GM06990 (cell line): ENCODE measurements around the gene ZNF2.

ENCODE experiments used
- DNase-seq: peaks from one replicate; pipeline ENCODE4 v3.0.0-alpha.2; 2011; ENCODE audit not compliant: insufficient read length; ENCODE audit errors: extremely low read depth
- H3K27me3 ChIP-seq: replicated peaks from 2 replicates; pipeline ENCODE4 v1.6.0; 2011; ENCODE audit warnings: low read length; ENCODE audit not compliant: control insufficient read depth, insufficient read depth
- H3K36me3 ChIP-seq: 2 replicates; pipeline ENCODE4 v1.5.1; 2011; ENCODE audit warnings: low read length; ENCODE audit not compliant: control insufficient read depth, insufficient read depth
- H3K4me3 ChIP-seq: replicated peaks from 2 replicates; pipeline ENCODE4 v1.5.1; 2011; ENCODE audit warnings: low read depth, mild to moderate bottlenecking, control low read depth, low read length
- TF ChIP-seq, protein P1 (sequence below): IDR thresholded peaks from 2 replicates; pipeline ENCODE4 v1.5.1; 2011; ENCODE audit warnings: low read length, control low read depth, mild to moderate bottlenecking, inconsistent platforms; ENCODE audit not compliant: insufficient read depth, poor library complexity, severe bottlenecking

The ZNF2 gene

DNA sequence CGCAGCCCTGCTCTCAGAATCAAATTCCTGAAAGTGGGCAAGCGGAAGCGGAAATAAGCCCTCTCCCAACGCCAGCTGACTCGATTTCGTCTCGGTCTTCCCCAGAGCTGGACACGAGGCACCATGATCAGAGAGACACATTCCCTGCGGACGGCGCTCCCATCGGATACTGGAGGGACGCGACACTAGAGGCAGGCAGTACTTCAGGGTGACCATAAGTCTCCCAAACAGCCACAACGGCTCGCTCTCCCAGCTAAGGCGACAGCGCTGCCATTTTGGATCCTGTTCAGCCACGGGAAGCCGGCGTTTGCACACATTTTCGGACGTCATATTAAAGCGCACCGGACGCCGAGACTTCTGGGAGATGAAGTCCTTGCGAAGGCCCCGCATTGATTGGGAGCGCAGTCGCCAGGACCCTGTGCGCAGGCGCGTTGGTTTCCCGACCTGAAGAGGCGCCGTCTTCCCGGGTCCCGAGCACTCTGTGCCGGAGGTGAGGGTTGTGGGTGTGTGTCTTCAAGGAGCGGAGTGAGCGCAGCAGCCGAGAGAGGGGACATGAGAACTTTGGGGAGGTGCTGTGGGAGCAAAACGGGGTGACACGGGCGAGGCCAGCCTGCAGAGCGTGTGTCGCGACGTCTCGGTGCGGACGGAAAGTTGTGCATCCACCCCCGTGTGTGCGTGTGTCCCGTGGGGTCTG, at the start of gene ZNF2:
Gene ZNF2 (plus strand): TSS at position 439 of the 694 bp plus-strand sequence. CDS start 10,418 bp downstream, outside the sequence.
- DNase-seq: peak; percentile 94
- Histone ChIP-seq H3K36me3 (no peaks in the 10 kb centered on the region), H3K27me3 (no peaks in the 10 kb centered on the region), H3K4me3 (peak within 1 kb of the TSS; percentile 98)
- TF ChIP-seq, protein P1, sequence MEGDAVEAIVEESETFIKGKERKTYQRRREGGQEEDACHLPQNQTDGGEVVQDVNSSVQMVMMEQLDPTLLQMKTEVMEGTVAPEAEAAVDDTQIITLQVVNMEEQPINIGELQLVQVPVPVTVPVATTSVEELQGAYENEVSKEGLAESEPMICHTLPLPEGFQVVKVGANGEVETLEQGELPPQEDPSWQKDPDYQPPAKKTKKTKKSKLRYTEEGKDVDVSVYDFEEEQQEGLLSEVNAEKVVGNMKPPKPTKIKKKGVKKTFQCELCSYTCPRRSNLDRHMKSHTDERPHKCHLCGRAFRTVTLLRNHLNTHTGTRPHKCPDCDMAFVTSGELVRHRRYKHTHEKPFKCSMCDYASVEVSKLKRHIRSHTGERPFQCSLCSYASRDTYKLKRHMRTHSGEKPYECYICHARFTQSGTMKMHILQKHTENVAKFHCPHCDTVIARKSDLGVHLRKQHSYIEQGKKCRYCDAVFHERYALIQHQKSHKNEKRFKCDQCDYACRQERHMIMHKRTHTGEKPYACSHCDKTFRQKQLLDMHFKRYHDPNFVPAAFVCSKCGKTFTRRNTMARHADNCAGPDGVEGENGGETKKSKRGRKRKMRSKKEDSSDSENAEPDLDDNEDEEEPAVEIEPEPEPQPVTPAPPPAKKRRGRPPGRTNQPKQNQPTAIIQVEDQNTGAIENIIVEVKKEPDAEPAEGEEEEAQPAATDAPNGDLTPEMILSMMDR: no peak

DNA sequence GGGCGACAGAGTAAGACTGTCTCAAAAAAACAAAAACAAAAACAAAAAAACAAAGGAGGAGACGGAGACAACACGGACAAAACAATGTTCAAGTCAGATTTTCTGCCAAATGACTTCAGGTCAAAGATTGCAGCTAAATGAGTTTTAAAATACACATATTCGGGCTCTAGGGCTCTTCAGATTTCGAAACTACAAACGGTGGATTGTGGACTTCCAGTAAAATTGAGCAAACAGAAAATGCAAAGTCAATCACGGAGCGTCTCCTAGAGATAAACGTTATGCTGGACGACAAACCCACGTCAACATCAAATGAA, 44.6 kb upstream of the ZNF2 start:
- H3K4me3 ChIP-seq: peak overlapping the region; percentile 97
- DNase-seq: no peak
- TF ChIP-seq, protein P1: no peak
- H3K27me3 ChIP-seq: no peaks in the 10 kb centered on the region
- H3K36me3 ChIP-seq: no peaks in the 10 kb centered on the region

DNA sequence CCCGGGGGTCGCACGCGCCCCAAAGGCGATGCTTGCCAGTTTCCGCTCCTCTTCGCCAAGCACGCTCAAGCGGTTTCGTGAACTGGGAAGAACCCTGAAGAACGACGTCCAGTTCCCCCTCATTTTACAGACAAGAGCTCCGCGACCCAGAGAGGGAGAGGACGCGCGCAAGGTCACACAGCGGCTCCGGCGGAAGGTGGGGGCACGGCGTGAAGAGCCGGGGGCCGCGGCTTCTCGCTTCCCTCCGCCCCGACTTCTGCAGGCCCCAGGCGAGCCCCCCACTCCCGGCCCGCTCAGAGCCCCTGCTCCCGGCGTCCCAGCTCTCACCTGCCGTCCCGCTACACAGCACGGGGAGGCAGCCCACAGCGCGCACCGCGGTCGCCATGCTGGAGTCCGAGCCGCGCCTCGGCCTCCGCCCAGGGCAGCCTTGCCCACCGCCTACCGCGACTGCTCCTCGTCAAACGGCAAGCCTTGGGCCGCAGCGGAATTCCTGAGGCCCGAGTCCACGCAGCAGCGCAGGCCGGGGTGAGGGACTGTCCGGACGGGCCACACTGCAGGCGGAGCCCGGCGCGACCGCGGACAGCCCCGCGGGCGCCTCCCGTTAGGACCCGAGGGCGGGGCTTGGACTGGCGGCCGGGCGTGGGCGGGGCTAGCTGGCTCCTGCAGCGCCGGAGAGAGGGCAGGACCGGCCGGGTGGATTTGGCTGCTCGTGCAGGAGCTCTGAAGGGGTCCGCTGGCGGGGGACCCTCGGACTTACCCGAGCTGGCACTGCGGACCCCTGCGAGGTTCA, 44.0 kb upstream of the ZNF2 start, which contains the start of gene MRPS5:
Gene MRPS5 (minus strand): TSS at position 402 of the 790 bp plus-strand sequence. CDS start 17 bp downstream, at position 385.
- Histone ChIP-seq H3K36me3 (no peaks in the 10 kb centered on the region), H3K27me3 (no peaks in the 10 kb centered on the region), H3K4me3 (peak within 1 kb of the TSS; percentile 97)
- DNase-seq: peak; percentile 87
- TF ChIP-seq, protein P1: no peak

DNA sequence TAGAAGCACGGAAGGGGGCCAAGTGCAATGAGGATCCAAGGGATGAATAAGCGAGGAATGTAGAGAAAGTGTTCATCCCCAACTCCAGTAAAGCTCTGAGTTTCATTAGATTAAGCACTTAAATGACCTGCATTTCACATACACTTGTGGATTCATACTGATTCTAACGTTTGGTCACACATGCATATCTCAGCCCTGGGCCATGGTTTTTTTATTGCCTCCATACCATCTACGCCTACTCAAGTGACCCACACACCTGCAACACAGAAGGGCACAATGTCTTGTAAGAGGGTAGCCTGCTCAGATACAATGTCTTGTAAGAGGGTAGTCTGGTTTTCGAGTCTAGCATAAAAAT, 43.4 kb upstream of the ZNF2 start:
- TF ChIP-seq, protein P1: no peak
- H3K4me3 ChIP-seq: peak overlapping the region; percentile 97
- H3K27me3 ChIP-seq: no peaks in the 10 kb centered on the region
- no peaks in the 10 kb centered on the region for H3K36me3 ChIP-seq
- DNase-seq: no peak

DNA sequence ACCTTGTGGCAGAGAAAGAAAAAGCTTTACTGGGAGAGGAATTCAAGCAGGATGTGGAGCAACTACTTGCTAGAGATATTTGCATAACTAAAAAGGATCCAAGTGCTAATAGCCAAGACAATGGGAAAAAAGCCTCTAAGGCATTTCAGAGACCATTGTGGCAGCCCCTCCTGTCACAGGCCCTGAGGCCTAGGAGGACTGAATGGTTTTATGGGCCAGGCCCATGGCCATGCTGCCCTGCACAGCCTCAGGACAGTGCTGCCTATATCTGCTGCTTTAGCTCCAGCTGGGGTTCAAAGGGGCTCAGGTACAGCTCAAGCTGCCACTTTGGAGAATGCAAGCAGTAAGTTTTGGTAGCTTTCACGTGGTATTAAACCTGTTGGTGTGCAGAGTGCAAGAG, 26.9 kb upstream of the ZNF2 start:
- DNase-seq: no peak
- H3K27me3 ChIP-seq: no peaks in the 10 kb centered on the region
- H3K36me3 ChIP-seq: no peaks in the 10 kb centered on the region
- H3K4me3 ChIP-seq: no peak overlapping the region
- TF ChIP-seq, protein P1: no peak
